HG03457 (cell line): Measurements from ENCODE around the gene R3HDM2.
"Not testable (repeated sequence)": the region's sequence is repeated elsewhere in the genome, so short reads cannot be mapped to it uniquely, and the experiment has no call there.

Experiments used
- ATAC-seq: cut with Tn5 transposase; IDR thresholded peaks from one replicate; pipeline ENCODE4 v1.9.1; 2021; ENCODE audit warnings: moderate number of reproducible peaks; ENCODE audit not compliant: unreplicated experiment

The R3HDM2 gene

GRCh38 chr12:57429473-57430111 lies 1.3 kb downstream of the R3HDM2 start:
- no peak for ATAC-seq

GRCh38 chr12:57428965-57429364 lies 1.9 kb downstream of the R3HDM2 start:
- ATAC-seq, result no peak

- ATAC-seq, result not testable (repeated sequence)
Observed at GRCh38 chr12:57426948-57427347, 3.9 kb downstream of the R3HDM2 start.

GRCh38 chr12:57420482-57420881 lies 10.4 kb downstream of the R3HDM2 start:
- ATAC-seq, result no peak

GRCh38 chr12:57419495-57419894 lies 11.3 kb downstream of the R3HDM2 start:
- ATAC-seq, result no peak

- ATAC-seq, result no peak
Observed at GRCh38 chr12:57418255-57418654, 12.6 kb downstream of the R3HDM2 start.

GRCh38 chr12:57416039-57416996 lies 14.5 kb downstream of the R3HDM2 start:
- ATAC-seq, result no peak

GRCh38 chr12:57415088-57415487 lies 15.8 kb downstream of the R3HDM2 start:
- ATAC-seq, result no peak

- not testable (repeated sequence) for ATAC-seq
Observed at GRCh38 chr12:57414160-57414559, 16.7 kb downstream of the R3HDM2 start.

- no peak for ATAC-seq
Observed at GRCh38 chr12:57410534-57410933, 20.3 kb downstream of the R3HDM2 start.

GRCh38 chr12:57404966-57405640 lies 25.7 kb downstream of the R3HDM2 start:
- ATAC-seq, result no peak

GRCh38 chr12:57402156-57402555 lies 28.7 kb downstream of the R3HDM2 start:
- not testable (repeated sequence) for ATAC-seq

GRCh38 chr12:57401165-57401564 lies 29.7 kb downstream of the R3HDM2 start:
- ATAC-seq, result no peak

- ATAC-seq, result not testable (repeated sequence)
Observed at GRCh38 chr12:57399718-57400463, 31.0 kb downstream of the R3HDM2 start.

GRCh38 chr12:57397441-57397840 lies 33.4 kb downstream of the R3HDM2 start:
- ATAC-seq, result no peak

GRCh38 chr12:57395121-57395520 lies 35.7 kb downstream of the R3HDM2 start:
- ATAC-seq, result no peak

GRCh38 chr12:57390174-57390573 lies 40.7 kb downstream of the R3HDM2 start:
- no peak for ATAC-seq

GRCh38 chr12:57389033-57389432 lies 41.8 kb downstream of the R3HDM2 start:
- no peak for ATAC-seq

GRCh38 chr12:57388425-57388824 lies 42.4 kb downstream of the R3HDM2 start:
- no peak for ATAC-seq

- ATAC-seq, result no peak
Observed at GRCh38 chr12:57386187-57386720, 44.6 kb downstream of the R3HDM2 start.

- ATAC-seq, result no peak
Observed at GRCh38 chr12:57385586-57385985, 45.3 kb downstream of the R3HDM2 start.
